Subcutaneous adipose tissue (tissue), 4 donors: ENCODE measurements around the gene KIF16B. TPM values are rescaled to one million over a fixed set of nuclear protein-coding genes. Genes with fewer than 3 reads are reported as not detected.

Experiments used
- total RNA-seq, 4 donors: library from RNA; depleted of rRNA; stranded (reverse); fragments of >200 nt; gene quantifications; one replicate each; pipeline ENCODE4 v1.1.0, GENCODE V29; 2016
- TF ChIP-seq, protein P1 (sequence below): fragments of 450-650 bp; IDR thresholded peaks from one replicate; pipeline ENCODE4 v1.5.1; 2016; ENCODE audit warnings: low read depth, mild to moderate bottlenecking, control low read depth, antibody characterized with exemption, moderate library complexity

KIF16B gene
- total RNA-seq, 4 donors from 2014 or later = 20.0 to 39.1 (median 26.6) TPM

DNA sequence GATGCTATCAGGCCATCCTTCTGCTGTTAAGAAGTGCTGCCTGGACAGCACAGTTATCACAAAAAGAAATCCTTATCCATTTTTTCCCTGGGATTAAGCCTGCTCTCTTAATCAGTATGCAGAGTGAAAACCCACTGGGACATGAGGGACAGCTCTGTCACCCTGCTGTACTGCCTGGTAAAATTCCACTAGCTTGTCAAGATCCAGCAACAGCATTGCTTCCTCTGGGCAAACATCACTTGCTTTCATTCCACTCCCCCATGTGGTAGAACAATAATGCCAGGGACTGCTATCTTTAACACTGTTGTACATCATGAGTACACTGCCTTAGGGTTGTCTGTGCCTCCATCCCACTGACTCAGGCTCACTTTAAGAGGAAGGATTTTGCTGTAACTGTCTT lies 331.3 kb downstream of the KIF16B start:
- TF ChIP-seq, protein P1, sequence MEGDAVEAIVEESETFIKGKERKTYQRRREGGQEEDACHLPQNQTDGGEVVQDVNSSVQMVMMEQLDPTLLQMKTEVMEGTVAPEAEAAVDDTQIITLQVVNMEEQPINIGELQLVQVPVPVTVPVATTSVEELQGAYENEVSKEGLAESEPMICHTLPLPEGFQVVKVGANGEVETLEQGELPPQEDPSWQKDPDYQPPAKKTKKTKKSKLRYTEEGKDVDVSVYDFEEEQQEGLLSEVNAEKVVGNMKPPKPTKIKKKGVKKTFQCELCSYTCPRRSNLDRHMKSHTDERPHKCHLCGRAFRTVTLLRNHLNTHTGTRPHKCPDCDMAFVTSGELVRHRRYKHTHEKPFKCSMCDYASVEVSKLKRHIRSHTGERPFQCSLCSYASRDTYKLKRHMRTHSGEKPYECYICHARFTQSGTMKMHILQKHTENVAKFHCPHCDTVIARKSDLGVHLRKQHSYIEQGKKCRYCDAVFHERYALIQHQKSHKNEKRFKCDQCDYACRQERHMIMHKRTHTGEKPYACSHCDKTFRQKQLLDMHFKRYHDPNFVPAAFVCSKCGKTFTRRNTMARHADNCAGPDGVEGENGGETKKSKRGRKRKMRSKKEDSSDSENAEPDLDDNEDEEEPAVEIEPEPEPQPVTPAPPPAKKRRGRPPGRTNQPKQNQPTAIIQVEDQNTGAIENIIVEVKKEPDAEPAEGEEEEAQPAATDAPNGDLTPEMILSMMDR = no peak

DNA sequence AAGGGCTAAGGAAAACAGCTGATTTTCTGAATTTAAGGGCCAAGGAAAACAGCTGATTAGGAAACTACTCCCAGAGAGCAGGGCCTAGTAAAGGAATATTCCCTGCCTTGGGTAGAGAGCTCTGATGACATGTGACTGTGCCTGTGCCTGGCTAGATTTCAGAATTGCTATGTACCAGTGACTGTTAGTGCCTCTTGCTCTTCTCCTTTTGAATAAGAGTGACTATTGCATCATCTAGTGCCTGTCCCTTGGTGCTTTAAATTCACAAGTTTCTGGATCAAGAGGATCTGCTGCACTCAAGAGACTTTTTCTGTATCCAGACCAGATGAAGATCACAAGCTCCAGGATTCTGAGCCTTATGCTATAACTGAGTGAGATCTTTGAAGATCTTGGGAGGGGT lies 332.9 kb downstream of the KIF16B start:
- TF ChIP-seq, protein P1 = no peak

GRCh38 chr20:16236589-16237241 lies 336.5 kb downstream of the KIF16B start:
- TF ChIP-seq, protein P1 = no peak

GRCh38 chr20:16230402-16230801 lies 342.8 kb downstream of the KIF16B start:
- TF ChIP-seq, protein P1 = no peak

- TF ChIP-seq, protein P1 = no peak
Measured at GRCh38 chr20:16229813-16230212, 343.4 kb downstream of the KIF16B start.

- TF ChIP-seq, protein P1 = no peak
Measured at GRCh38 chr20:16228722-16229121, 344.5 kb downstream of the KIF16B start.

DNA sequence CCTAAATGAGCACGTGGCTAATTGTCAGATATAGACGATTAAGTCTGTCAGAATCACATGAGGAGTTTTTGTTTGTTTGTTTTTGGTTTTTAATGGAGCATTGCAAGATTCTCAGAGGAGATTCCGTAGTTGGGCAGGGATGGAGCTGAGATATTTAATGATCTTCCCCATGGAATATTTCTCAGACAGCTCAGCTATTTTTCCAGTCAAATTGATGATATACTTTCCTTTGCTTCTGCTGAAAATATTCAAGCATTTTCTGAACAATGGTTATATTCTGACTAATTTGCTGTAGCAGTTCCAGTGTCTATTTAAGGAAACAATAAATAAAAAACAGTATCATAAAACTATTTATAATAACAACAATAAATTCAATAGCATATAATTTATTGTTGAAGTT lies 348.4 kb downstream of the KIF16B start:
- TF ChIP-seq, protein P1 = no peak
